HCT116 (cell line): ENCODE results near the gene MAP3K5. TPM values are rescaled to one million over a fixed set of nuclear protein-coding genes. Genes with fewer than 3 reads are reported as not detected.

Source experiments
- ATAC-seq: fragments of 200-7000 bp; cut with Tn5 transposase; 2 replicates; pipeline ENCODE4 v1.9.1; 2020; ENCODE audit warnings: mild to moderate bottlenecking, moderate library complexity
- BruUV-seq: library from RNA; stranded (reverse); fragments of 400-500 nt; replicated peaks from 2 replicates; lab custom pipeline; 2021; lab: Mats Ljungman, UMichigan
- CTCF ChIA-PET: fragments of 300-600 bp; sonication (Branson Sonifier 250); formaldehyde crosslinking; loops from one replicate; lab custom pipeline; 2021; ENCODE audit warnings: antibody characterized with exemption; lab: Charles Lee
- POLR2A ChIA-PET: fragments of 300-600, 350-600 bp; sonication (Branson Sonifier 250); formaldehyde crosslinking; loops from one replicate; lab custom pipeline; 2021; ENCODE audit warnings: antibody characterized with exemption; lab: Charles Lee
- RAD21 ChIA-PET, 2 experiments: fragments of 300-600 bp; sonication (Branson Sonifier 250); formaldehyde crosslinking; loops; one replicate each; lab custom pipeline; 2023; ENCODE audit warnings: low total read pairs in 2 of 2; ENCODE audit not compliant: uncharacterized antibody in 2 of 2, unreplicated experiment in 2 of 2, low non-redundant PET in 1 of 2; lab: Charles Lee
- DNase-seq: peaks from one replicate; pipeline ENCODE4 v3.0.0-alpha.2; 2010; ENCODE audit warnings: low read depth, low spot score
- H2AFZ ChIP-seq: fragments of 200-600 bp; shearing (Covaris generic), sonication (generic); 2 replicates; pipeline ENCODE4 v1.6.1; 2017; ENCODE audit warnings: low read depth, mixed run types, mixed read lengths, antibody characterized with exemption, low read length; ENCODE audit not compliant: poor library complexity, severe bottlenecking
- H3K27ac ChIP-seq: 2 replicates; pipeline ENCODE4 v1.5.1; 2012; ENCODE audit warnings: low read depth, low read length
- H3K27me3 ChIP-seq: fragments of 200-600 bp; sonication (generic); 2 replicates; pipeline ENCODE4 v1.6.1; 2016; ENCODE audit warnings: mixed run types, low read length, mixed read lengths; ENCODE audit not compliant: insufficient read depth
- H3K36me3 ChIP-seq, 2 experiments: fragments of 200-500 bp in 1 of 2; fragments of 200-600 bp in 1 of 2; sonication (Bioruptor generic) in 1 of 2; sonication (generic) in 1 of 2; 2 replicates each; pipeline versions ENCODE4 v1.5.1 to v1.6.1; 2014 to 2016; ENCODE audit warnings: low read length in 2 of 2, inconsistent platforms in 1 of 2, mixed read lengths in 1 of 2, mixed run types in 1 of 2; ENCODE audit not compliant: insufficient read depth in 2 of 2, control insufficient read depth in 1 of 2
- H3K4me1 ChIP-seq, 2 experiments: fragments of 200-600 bp in 1 of 2; sonication (generic) in 1 of 2; 2 replicates each; pipeline versions ENCODE4 v1.5.1 to v1.6.1; 2012 to 2017; ENCODE audit warnings: low read length in 2 of 2, inconsistent platforms in 1 of 2, mild to moderate bottlenecking in 1 of 2, mixed read lengths in 1 of 2, mixed run types in 1 of 2, moderate library complexity in 1 of 2; ENCODE audit not compliant: insufficient read depth in 2 of 2, control insufficient read depth in 1 of 2
- H3K4me2 ChIP-seq: fragments of 200-600 bp; sonication (generic); 2 replicates; pipeline ENCODE4 v1.6.1; 2017; ENCODE audit warnings: mixed run types, low read length, mixed read lengths
- H3K4me3 ChIP-seq, 2 experiments: fragments of 200-600 bp in 1 of 2; sonication (generic) in 1 of 2; replicated peaks in 1 of 2; 2 replicates each; pipeline ENCODE4 v1.5.1; 2011 to 2016; ENCODE audit warnings: low read length in 2 of 2, control low read depth in 1 of 2, low read depth in 1 of 2, mild to moderate bottlenecking in 1 of 2, mixed read lengths in 1 of 2, mixed run types in 1 of 2
- H3K79me2 ChIP-seq: fragments of 200-600 bp; sonication (generic); 2 replicates; pipeline ENCODE4 v1.6.1; 2017; ENCODE audit warnings: mild to moderate bottlenecking, mixed run types, low read length, moderate library complexity, mixed read lengths; ENCODE audit not compliant: insufficient read depth
- H3K9ac ChIP-seq: fragments of 200-600 bp; sonication (generic); 2 replicates; pipeline ENCODE4 v1.6.1; 2016; ENCODE audit warnings: low read length, mixed read lengths
- H3K9me2 ChIP-seq: fragments of 200-600 bp; sonication (generic), shearing (Covaris generic); 2 replicates; pipeline ENCODE4 v1.6.1; 2017; ENCODE audit warnings: mixed run types, mild to moderate bottlenecking, moderate library complexity; ENCODE audit not compliant: insufficient read depth
- H3K9me3 ChIP-seq, 2 experiments: fragments of 200-500 bp in 1 of 2; fragments of 200-600 bp in 1 of 2; sonication (Bioruptor generic) in 1 of 2; sonication (generic) in 1 of 2; 2 replicates each; pipeline ENCODE4 v1.6.1; 2014 to 2017; ENCODE audit warnings: low read length in 2 of 2, mixed read lengths in 2 of 2, inconsistent platforms in 1 of 2, low read depth in 1 of 2, mild to moderate bottlenecking in 1 of 2, mixed run types in 1 of 2, moderate library complexity in 1 of 2; ENCODE audit not compliant: control insufficient read depth in 1 of 2, insufficient read depth in 1 of 2
- H4K20me1 ChIP-seq: fragments of 200-600 bp; sonication (generic), shearing (Covaris generic); 2 replicates; pipeline ENCODE4 v1.6.1; 2017; ENCODE audit warnings: mixed run types, mild to moderate bottlenecking, moderate library complexity; ENCODE audit not compliant: insufficient read depth
- ELF1 ChIP-seq: IDR thresholded peaks from 2 replicates; pipeline ENCODE4 v1.6.1; 2012; ENCODE audit warnings: low read depth, borderline replicate concordance
- FOSL1 ChIP-seq: IDR thresholded peaks from 2 replicates; pipeline ENCODE4 v1.6.1; 2012; ENCODE audit warnings: low read depth
- MAX ChIP-seq: IDR thresholded peaks from 2 replicates; pipeline ENCODE4 v1.6.1; 2012
- POLR2AphosphoS5 ChIP-seq: IDR thresholded peaks from 2 replicates; pipeline ENCODE4 v1.6.1; 2011; ENCODE audit warnings: mild to moderate bottlenecking, low read depth, low read length, moderate library complexity
- RAD21 ChIP-seq: IDR thresholded peaks from 2 replicates; pipeline ENCODE4 v1.6.1; 2012; ENCODE audit warnings: low read depth, mild to moderate bottlenecking
- REST ChIP-seq: IDR thresholded peaks from 2 replicates; pipeline ENCODE4 v1.6.1; 2012; ENCODE audit warnings: low read depth
- TCF7L2 ChIP-seq: IDR thresholded peaks from 2 replicates; pipeline ENCODE4 v1.7.0; 2011; ENCODE audit warnings: borderline replicate concordance, inconsistent platforms; ENCODE audit not compliant: insufficient read depth, insufficient read length; ENCODE audit errors: extremely low read depth
- YY1 ChIP-seq: IDR thresholded peaks from 2 replicates; pipeline ENCODE4 v1.6.1; 2011; ENCODE audit warnings: low read length, low read depth, moderate library complexity, mild to moderate bottlenecking; ENCODE audit not compliant: insufficient replicate concordance; ENCODE audit errors: extremely low read depth
- intact Hi-C: fragments of 100-400 bp; cut with micrococcal nuclease; formaldehyde crosslinking; loops from 2 replicates; pipeline ENCODE4 v1.10.0; 2022
- total RNA-seq: library from RNA; stranded (reverse); gene quantifications from one replicate; pipeline ENCODE4 v1.2.1, GENCODE V29; 2021; ENCODE audit not compliant: unreplicated experiment

The MAP3K5 gene
- total RNA-seq, 1 experiment from 2014 or later = 11.8 TPM

- Histone ChIP-seq H3K9me2 (no peaks in the 10 kb centered on the region), H3K4me3 (no peak overlapping the region), H3K27ac (no peak overlapping the region), H2AFZ (no peak overlapping the region), H3K9me3 (no peaks in the 10 kb centered on the region), H3K4me2 (no peak overlapping the region), H3K9ac (no peak overlapping the region), H3K79me2 (no peaks in the 10 kb centered on the region), H4K20me1 (no peaks in the 10 kb centered on the region), H3K36me3 (no peaks in the 10 kb centered on the region), H3K27me3 (no peaks in the 10 kb centered on the region), H3K4me1 (no peaks in the 10 kb centered on the region)
- DNase-seq (no peak), ATAC-seq (no peak)
- RAD21 ChIA-PET = no interaction called here
- POLR2A ChIA-PET = no interaction called here
- no TSS peak for BruUV-seq
- no peak for TF ChIP-seq RAD21
- TF ChIP-seq TCF7L2 = no peak
- intact Hi-C loops = no loop called here
- CTCF ChIA-PET = no interaction called here
Measured at GRCh38 chr6:136747507-136747906, 44.8 kb downstream of the MAP3K5 start.

DNA sequence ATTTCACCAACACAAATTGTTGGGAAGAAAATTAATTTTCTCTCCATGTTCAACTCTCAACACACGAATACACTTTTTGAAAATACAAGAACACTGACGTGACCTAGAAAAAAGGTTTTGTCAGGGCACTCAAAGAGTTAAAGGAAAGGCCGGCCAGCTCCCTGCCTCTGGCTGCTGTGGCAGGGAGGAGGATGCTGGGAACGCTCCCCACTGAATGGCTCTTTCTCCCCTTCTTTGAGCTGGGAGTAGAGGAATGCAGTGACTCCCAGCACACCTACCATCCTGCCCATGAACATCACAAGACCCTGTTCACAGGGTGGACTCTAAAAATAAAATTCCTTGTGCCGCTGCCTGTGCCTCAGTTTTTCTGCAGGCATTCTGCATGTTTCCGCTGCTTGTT, 47.0 kb downstream of the MAP3K5 start:
- Histone ChIP-seq H3K9me3 (no peaks in the 10 kb centered on the region), H3K4me2 (no peak overlapping the region), H3K27me3 (no peaks in the 10 kb centered on the region), H3K36me3 (no peaks in the 10 kb centered on the region), H2AFZ (no peak overlapping the region), H3K4me1 (no peaks in the 10 kb centered on the region), H3K9me2 (no peaks in the 10 kb centered on the region), H4K20me1 (no peaks in the 10 kb centered on the region), H3K27ac (no peak overlapping the region), H3K4me3 (no peak overlapping the region), H3K9ac (no peak overlapping the region), H3K79me2 (no peaks in the 10 kb centered on the region)
- RAD21 ChIA-PET = no interaction called here
- POLR2A ChIA-PET = no interaction called here
- no peak for TF ChIP-seq MAX
- no peak for TF ChIP-seq TCF7L2
- no peak for TF ChIP-seq REST
- TF ChIP-seq ELF1 = no peak
- TF ChIP-seq YY1 = no peak
- no peak for TF ChIP-seq POLR2AphosphoS5
- no peak for TF ChIP-seq FOSL1
- ATAC-seq = no peak
- no TSS peak for BruUV-seq
- CTCF ChIA-PET = interaction anchor here (1.0 kb wide), 1 partner anchor 47 kb away, joined by 4 read pairs; the partner anchor contains the start of gene MAP3K5
- no peak for DNase-seq
- intact Hi-C loops = no loop called here
